GM19025 (cell line): ENCODE measurements around the gene TNS3.
"Not testable (repeated sequence)": the region's sequence is repeated elsewhere in the genome, so short reads cannot be mapped to it uniquely, and the experiment has no call there.

Source experiments
- ATAC-seq: cut with Tn5 transposase; IDR thresholded peaks from one replicate; pipeline ENCODE4 v1.9.1; 2021; ENCODE audit warnings: mild to moderate bottlenecking, low read depth, moderate library complexity; ENCODE audit not compliant: unreplicated experiment

TNS3 gene

GRCh38 chr7:47544416-47544815 lies 37.5 kb downstream of the TNS3 start:
- ATAC-seq: no peak

GRCh38 chr7:47543714-47544113 lies 38.2 kb downstream of the TNS3 start:
- ATAC-seq: no peak

DNA sequence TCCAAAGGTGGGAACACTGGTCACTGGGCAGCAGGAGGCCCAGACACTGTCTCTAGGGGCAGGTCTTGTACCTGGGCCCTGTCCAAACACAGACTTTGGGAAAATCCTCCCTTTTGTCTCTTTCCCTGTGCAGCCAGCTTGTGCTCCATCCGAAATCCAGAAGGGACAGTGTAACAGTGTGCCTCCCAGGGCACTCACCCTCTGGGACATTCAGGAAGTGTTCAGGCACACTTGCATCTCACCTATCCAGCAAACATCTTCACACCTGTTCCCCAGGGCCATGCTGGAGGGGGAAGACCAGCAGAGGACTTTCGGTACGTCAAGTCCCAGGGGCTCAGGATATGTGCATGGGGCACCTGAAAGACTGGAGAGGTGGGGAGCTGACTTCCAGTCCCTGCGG lies 38.9 kb downstream of the TNS3 start:
- ATAC-seq: no peak

GRCh38 chr7:47542051-47542450 lies 39.9 kb downstream of the TNS3 start:
- no peak for ATAC-seq

GRCh38 chr7:47541485-47541884 lies 40.4 kb downstream of the TNS3 start:
- ATAC-seq: not testable (repeated sequence)

GRCh38 chr7:47540387-47541350 lies 41.2 kb downstream of the TNS3 start:
- no peak for ATAC-seq

- ATAC-seq: no peak
These were observed 41.9 kb downstream of the TNS3 start for GRCh38 chr7:47540053-47540386.

- no peak for ATAC-seq
These were observed 42.4 kb downstream of the TNS3 start for GRCh38 chr7:47539398-47540052.

DNA sequence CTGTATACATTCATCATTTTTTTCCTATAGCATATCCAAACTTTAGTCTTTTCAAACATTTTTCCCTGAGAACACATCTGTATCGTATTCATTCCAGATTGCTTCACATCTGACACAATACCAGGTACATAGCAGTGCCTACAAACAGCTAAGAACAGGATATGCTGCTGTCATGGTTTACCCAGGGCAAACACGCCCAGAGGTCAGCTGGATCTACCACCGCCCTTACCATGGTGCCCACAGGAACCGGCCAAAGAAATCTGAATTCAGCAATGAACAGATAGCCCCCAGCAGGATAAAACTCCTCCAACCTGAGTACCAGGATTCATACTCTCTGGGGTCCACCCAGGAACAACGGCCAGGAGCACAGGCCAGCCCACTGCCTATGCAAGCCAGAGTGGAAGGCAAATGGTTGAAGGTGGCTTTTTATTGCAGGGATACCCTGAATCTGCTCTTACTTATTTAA lies 43.0 kb downstream of the TNS3 start:
- no peak for ATAC-seq

DNA sequence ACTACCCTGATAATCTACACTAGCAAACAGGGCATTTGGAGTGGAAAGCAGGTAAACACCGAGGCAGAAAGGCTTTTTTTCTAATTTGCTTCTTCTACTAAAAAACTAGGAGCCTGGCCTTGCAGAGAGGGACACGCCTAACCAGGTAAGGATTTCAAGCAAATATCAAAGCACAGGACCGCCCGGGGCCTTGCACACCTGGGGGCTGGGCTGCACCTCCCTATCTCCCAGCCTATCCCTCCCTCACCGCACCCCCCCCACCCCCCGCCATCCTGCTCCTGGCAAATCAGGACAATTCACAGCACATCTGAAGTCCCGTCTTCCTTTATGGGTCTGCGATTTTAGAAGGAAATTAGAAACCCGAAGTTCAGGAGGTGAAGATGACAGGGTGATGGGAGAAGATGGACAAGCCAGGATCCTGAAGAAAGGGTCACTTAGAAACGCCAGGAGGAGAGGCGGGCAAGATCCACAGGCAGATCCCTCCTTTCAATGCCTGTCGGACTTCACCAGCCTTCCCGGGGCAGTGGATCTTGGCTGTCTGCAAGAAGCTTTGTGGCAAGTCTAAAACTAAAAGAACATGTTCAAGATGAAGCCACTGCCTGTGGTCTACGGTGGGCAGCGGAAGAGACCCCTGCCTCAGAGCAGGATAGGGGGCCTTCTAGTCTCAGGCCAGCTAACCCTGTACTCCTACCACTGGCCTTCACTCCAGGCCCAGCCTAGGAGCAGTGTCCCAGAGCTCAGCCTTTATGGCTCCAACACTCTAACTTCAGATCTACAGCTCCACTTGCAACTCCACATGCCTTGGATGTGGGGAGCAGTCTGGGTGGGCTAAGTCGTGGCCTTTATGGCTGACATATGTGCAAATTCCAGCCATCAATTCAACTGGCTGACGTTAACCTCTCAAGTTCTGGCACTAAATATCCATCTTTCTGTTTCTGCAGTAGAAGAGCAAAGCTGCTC lies 43.9 kb downstream of the TNS3 start:
- no peak for ATAC-seq

GRCh38 chr7:47536661-47537611 lies 45.0 kb downstream of the TNS3 start:
- no peak for ATAC-seq

GRCh38 chr7:47535704-47536628 lies 45.9 kb downstream of the TNS3 start:
- no peak for ATAC-seq

DNA sequence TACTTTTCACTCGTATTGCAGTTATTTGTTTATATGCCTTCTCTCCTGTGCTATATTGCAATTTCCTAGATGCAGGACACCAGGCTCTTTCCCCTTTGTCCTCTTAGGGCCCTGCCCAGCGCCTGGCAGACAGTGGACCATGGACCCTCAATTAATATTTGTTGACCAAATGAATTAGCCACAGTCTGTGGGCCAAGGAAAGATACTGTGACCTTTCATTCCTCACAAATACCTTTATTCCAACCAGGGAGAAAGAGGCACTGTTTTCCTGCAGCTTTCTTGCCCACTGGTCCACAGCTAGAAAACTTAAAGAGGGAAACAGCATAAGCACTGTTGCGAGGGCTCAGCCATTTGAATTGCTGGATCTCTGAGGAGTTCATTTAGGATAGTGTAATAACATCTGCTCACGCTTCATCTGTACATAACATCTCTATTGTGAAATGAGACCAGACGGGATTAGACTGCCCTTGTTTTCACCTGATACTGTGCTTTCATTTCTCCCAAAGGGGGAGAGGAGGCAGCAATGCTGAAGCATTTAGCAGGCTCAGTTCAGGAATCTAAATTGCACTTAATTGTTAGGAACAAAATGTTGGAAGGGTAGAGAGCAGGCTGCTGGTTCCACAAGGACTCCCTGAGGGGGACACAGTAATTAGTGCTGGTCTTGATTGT lies 46.7 kb downstream of the TNS3 start:
- no peak for ATAC-seq

- ATAC-seq: no peak
These were observed 47.4 kb downstream of the TNS3 start for GRCh38 chr7:47534322-47535034.

DNA sequence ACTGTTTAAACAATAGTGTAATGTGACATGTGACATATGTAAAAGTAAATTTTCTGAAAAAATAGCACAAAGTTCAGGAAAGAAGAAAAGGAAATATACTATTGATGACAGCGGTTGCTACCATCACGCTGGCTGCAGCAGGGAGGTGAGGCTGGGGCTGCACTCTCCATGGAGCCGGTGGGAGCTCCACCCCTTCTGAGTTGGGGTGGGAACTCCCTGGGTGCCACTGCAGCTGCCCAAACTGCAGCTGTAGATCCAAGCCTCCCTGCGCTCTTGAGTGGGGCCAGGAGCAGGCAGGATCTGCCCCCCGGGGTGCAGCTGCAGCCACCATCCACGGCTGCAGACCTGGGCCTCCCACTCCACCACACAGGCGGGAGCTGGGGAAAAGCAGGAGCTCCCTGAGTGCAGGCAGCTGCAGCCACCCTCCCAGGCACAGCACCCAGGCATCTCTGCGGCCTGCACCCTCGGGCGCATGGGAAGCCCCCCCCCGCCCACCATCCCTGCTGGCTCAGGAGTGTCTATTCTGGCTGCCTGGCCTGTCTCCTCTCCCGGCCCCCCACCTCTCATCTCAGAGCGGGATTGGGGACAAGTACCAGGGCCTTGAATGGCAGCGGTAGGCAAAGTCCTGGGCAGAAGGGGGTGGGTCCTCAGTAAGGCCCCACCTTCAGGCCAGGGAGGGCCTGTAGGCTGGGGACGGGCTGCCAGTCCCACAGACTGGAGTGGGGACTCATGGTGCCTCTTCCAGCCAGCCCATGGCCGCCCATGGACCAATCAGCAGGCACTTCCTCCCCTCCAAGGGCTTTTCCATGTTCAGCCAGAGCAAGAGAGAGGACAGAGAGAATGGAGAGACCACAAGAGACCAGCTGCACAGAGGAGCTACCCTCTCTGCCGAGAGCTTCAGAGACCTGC lies 50.1 kb downstream of the TNS3 start:
- no peak for ATAC-seq

DNA sequence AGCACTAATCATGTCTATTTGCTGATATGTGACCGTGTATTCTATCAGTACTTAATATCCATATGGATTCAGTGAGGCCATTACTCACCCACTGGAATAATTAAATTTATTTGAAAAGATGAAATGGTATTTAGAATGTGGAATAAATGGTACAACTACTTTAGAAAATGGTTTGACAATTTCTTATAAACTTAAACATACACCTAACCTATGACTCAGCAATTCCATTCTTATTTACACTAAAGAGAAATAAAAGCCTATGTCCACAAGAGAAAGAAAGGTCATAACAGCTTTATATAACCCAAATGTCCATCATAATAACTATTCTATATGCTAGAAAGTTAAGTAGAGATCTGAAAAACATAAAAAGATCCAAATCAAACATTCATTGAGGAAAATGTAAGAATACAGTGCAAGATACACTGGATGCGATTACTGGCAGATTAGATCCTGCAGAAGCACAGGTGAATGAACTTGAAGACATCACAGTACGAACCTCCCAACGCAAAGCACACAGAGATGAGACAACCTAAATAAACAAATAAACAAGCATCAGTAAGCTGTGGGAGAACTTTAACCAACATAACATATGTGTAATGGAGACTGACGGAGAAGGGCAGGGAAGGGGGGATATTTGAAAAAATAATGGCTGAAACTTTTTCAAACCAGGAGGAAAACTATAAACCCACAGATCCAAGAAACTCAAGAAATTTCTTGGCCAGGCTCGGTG lies 51.9 kb downstream of the TNS3 start:
- ATAC-seq: no peak
